ENCODE results near the gene SETD3. TPM values are rescaled to one million over a fixed set of nuclear protein-coding genes. Genes with fewer than 3 reads are reported as not detected.

The SETD3 gene
- total RNA-seq, 1 experiment from 2014 or later = 46.8 TPM

GRCh38 chr14:99397698-99398097 lies 83.0 kb downstream of the SETD3 start:
- no peaks in the 10 kb centered on the region for H4K20me1 ChIP-seq (ENCODE audit: low read length)
- H3K9me3 ChIP-seq (ENCODE audit: low read length) = no peaks in the 10 kb centered on the region
- H3K27me3 ChIP-seq (ENCODE audit: low read length) = no peaks in the 10 kb centered on the region
- H3K36me3 ChIP-seq (ENCODE audit: low read depth, low read length) = peaks cover 5% of the 10 kb centered on the region; the same call in 1 of the 2 replicates
- H3K27ac ChIP-seq (ENCODE audit: low read length) = no peak overlapping the region
- ATAC-seq (no peak), DNase-seq (no peak)
- no peaks in the 10 kb centered on the region for H3F3A ChIP-seq (ENCODE audit: low read length, unreplicated experiment)
- no peaks in the 10 kb centered on the region for H3K9me2 ChIP-seq (replicated peaks; ENCODE audit: low read length)
- peaks cover 19% of the 10 kb centered on the region for H3K4me1 ChIP-seq (ENCODE audit: insufficient read depth, low read length)
- intact Hi-C loops (cut with micrococcal nuclease) = no loop called here
- TF ChIP-seq EZH2phosphoT487 (IDR thresholded peaks at IDR 0.05; ENCODE audit: borderline replicate concordance, low read length) = no peak
- no peak for TF ChIP-seq CTCF (conservative IDR thresholded peaks at IDR 0.05; ENCODE audit: low read depth, low read length)
- no peak for TF ChIP-seq EZH2 (IDR thresholded peaks at IDR 0.05; ENCODE audit: low read length, unreplicated experiment)
- BruUV-seq (replicated peaks) = no TSS peak
- POLR2A ChIA-PET (ENCODE audit: unreplicated experiment) = no interaction called here
- no peak overlapping the region for H3K4me3 ChIP-seq (ENCODE audit: low read length)
- H2AFZ ChIP-seq (ENCODE audit: low read length) = no peak overlapping the region
- H3K9ac ChIP-seq (ENCODE audit: low read length) = no peak overlapping the region
- CTCF ChIA-PET = no interaction called here
- H3K79me2 ChIP-seq (ENCODE audit: low read length) = no peaks in the 10 kb centered on the region
- H3K4me2 ChIP-seq (ENCODE audit: low read length) = no peak overlapping the region

- peaks cover 19% of the 10 kb centered on the region for H3K4me1 ChIP-seq (ENCODE audit: insufficient read depth, low read length)
- H3K9me2 ChIP-seq (replicated peaks; ENCODE audit: low read length) = no peaks in the 10 kb centered on the region
- no peaks in the 10 kb centered on the region for H3K9me3 ChIP-seq (ENCODE audit: low read length)
- peaks cover 5% of the 10 kb centered on the region; the same call in 1 of the 2 replicates for H3K36me3 ChIP-seq (ENCODE audit: low read depth, low read length)
- H2AFZ ChIP-seq (ENCODE audit: low read length) = peak overlapping the region; percentile 69
- no peaks in the 10 kb centered on the region for H3F3A ChIP-seq (ENCODE audit: low read length, unreplicated experiment)
- H4K20me1 ChIP-seq (ENCODE audit: low read length) = no peaks in the 10 kb centered on the region
- H3K79me2 ChIP-seq (ENCODE audit: low read length) = no peaks in the 10 kb centered on the region
- no peaks in the 10 kb centered on the region for H3K27me3 ChIP-seq (ENCODE audit: low read length)
- H3K9ac ChIP-seq (ENCODE audit: low read length) = no peak overlapping the region
- intact Hi-C loops (cut with micrococcal nuclease) = loop anchor here (1.0 kb wide), 1 partner anchor 19 kb away; no protein-coding TSS in a partner anchor
- ATAC-seq (peak; percentile 99), DNase-seq (peak; percentile 83)
- POLR2A ChIA-PET (ENCODE audit: unreplicated experiment) = no interaction called here
- H3K27ac ChIP-seq (ENCODE audit: low read length) = peak overlapping the region; percentile 36; the same call in 1 of the 2 replicates
- no TSS peak for BruUV-seq (replicated peaks)
- CTCF ChIA-PET = interaction anchor here (0.6 to 0.8 kb wide), 3 partner anchors 20 to 234 kb away, joined by 3 to 7 read pairs (median 6); no protein-coding TSS in a partner anchor
- TF ChIP-seq EZH2phosphoT487 (IDR thresholded peaks at IDR 0.05; ENCODE audit: borderline replicate concordance, low read length) (no peak), CTCF (conservative IDR thresholded peaks at IDR 0.05; ENCODE audit: low read depth, low read length) (no peak), EZH2 (IDR thresholded peaks at IDR 0.05; ENCODE audit: low read length, unreplicated experiment) (no peak)
- H3K4me3 ChIP-seq (ENCODE audit: low read length) = no peak overlapping the region
- peak overlapping the region; percentile 38 for H3K4me2 ChIP-seq (ENCODE audit: low read length)
Observed at GRCh38 chr14:99395909-99396530, 84.6 kb downstream of the SETD3 start.

- Histone ChIP-seq H3K36me3 (ENCODE audit: low read depth, low read length) (peaks cover 5% of the 10 kb centered on the region; the same call in 1 of the 2 replicates), H3K4me2 (ENCODE audit: low read length) (no peak overlapping the region), H3K27me3 (ENCODE audit: low read length) (no peaks in the 10 kb centered on the region), H3K79me2 (ENCODE audit: low read length) (no peaks in the 10 kb centered on the region), H3K4me3 (ENCODE audit: low read length) (no peak overlapping the region), H3K4me1 (ENCODE audit: insufficient read depth, low read length) (peaks cover 19% of the 10 kb centered on the region), H3K9me2 (replicated peaks; ENCODE audit: low read length) (no peaks in the 10 kb centered on the region), H4K20me1 (ENCODE audit: low read length) (no peaks in the 10 kb centered on the region), H3K9me3 (ENCODE audit: low read length) (no peaks in the 10 kb centered on the region), H2AFZ (ENCODE audit: low read length) (no peak overlapping the region), H3K9ac (ENCODE audit: low read length) (no peak overlapping the region), H3F3A (ENCODE audit: low read length, unreplicated experiment) (no peaks in the 10 kb centered on the region), H3K27ac (ENCODE audit: low read length) (no peak overlapping the region)
- intact Hi-C loops (cut with micrococcal nuclease) = no loop called here
- no peak for TF ChIP-seq CTCF (conservative IDR thresholded peaks at IDR 0.05; ENCODE audit: low read depth, low read length)
- TF ChIP-seq EZH2phosphoT487 (IDR thresholded peaks at IDR 0.05; ENCODE audit: borderline replicate concordance, low read length) = no peak
- no peak for TF ChIP-seq EZH2 (IDR thresholded peaks at IDR 0.05; ENCODE audit: low read length, unreplicated experiment)
- BruUV-seq (replicated peaks) = no TSS peak
- ChIA-PET POLR2A (ENCODE audit: unreplicated experiment) (no interaction called here), CTCF (no interaction called here)
- no peak for ATAC-seq
- DNase-seq = no peak
Observed at GRCh38 chr14:99394602-99395156, 86.0 kb downstream of the SETD3 start.
